Measurements from ENCODE around the gene TPD52L2.

Gene TPD52L2

GRCh38 chr20:63937596-63937995, 72.5 kb downstream of the TPD52L2 start:
- no peak for DNase-seq

DNA sequence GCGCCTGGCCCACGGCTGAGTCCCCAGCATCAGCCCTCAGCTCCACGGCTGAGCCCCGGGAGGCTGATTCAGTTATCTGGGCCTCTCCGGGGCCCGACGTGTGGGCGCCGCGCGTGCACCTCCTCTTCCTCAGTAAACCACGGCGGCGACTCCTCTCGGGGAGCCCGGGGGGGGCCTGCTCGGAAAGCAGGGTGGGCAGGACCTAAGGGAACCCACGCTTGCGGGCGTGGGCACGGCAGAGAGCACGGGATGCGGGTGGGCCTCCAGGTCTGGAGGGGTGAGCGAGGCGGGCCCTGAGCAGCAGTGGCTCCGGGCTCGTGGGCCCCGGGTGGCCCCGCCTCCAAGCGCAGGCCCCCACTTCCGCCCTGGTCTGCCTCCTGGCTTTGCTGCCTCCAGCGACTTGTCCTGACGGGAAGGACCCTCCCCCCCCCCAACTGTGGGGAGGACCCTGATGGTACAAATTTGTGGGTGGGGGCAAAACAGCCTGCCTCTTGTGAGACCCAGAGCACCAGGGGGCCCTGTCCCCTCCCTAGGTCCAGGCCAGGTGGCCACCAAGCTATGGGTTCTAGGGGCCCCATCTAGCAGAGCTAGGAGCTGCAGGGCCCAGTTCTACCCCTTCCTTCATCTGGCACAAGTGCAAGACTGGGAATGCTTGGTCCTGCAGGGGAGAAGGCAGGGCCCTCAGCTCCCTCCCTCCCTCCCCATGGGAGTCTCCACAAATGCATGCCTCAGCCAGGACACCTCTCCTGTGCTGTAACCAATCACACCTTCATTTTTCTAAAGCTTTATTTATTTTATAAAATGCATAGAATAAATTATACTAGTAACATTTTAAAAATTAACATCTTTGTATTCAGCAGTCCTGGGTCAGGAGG, 74.2 kb downstream of the TPD52L2 start:
- DNase-seq, result no peak

GRCh38 chr20:63940071-63940471, 75.0 kb downstream of the TPD52L2 start:
- DNase-seq, result no peak

GRCh38 chr20:63940472-63941266, 75.6 kb downstream of the TPD52L2 start:
- no peak for DNase-seq
